ENCODE data around the gene SLC39A8.

- TF ChIP-seq POLR2A (IDR thresholded peaks at IDR 0.05) = no peak
- TF ChIP-seq, protein P1, sequence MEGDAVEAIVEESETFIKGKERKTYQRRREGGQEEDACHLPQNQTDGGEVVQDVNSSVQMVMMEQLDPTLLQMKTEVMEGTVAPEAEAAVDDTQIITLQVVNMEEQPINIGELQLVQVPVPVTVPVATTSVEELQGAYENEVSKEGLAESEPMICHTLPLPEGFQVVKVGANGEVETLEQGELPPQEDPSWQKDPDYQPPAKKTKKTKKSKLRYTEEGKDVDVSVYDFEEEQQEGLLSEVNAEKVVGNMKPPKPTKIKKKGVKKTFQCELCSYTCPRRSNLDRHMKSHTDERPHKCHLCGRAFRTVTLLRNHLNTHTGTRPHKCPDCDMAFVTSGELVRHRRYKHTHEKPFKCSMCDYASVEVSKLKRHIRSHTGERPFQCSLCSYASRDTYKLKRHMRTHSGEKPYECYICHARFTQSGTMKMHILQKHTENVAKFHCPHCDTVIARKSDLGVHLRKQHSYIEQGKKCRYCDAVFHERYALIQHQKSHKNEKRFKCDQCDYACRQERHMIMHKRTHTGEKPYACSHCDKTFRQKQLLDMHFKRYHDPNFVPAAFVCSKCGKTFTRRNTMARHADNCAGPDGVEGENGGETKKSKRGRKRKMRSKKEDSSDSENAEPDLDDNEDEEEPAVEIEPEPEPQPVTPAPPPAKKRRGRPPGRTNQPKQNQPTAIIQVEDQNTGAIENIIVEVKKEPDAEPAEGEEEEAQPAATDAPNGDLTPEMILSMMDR (IDR thresholded peaks at IDR 0.05) = no peak
Measured at GRCh38 chr4:102272318-102272717, 73.0 kb downstream of the SLC39A8 start.

Data from adrenal gland (tissue), 5 donors.